ENCODE results near the gene KIZ.

KIZ gene

GRCh38 chr20:21180248-21180647 lies 54.4 kb downstream of the KIZ start:
- no peak for TF ChIP-seq CTCF (IDR thresholded peaks at IDR 0.05)
- intact Hi-C loops (cut with DNase I; ENCODE audit: low total_unique reads), result loop anchor here (5.0 kb wide), 1 partner anchor 53 kb away; the partner anchor contains the start of gene KIZ
- Histone ChIP-seq H3K9me3 (peaks cover 0 to 10% (median 0%) of the 10 kb centered on the region in 3 donors), H3K4me3 (no peak overlapping the region), H3K4me1 (peaks cover 0 to 41% (median 16%) of the 10 kb centered on the region in 4 donors), H3K27ac (peak overlapping the region; percentile 1 to 34), H3K27me3 (no peaks in the 10 kb centered on the region), H3K36me3 (no peaks in the 10 kb centered on the region)
- no peak for DNase-seq

DNA sequence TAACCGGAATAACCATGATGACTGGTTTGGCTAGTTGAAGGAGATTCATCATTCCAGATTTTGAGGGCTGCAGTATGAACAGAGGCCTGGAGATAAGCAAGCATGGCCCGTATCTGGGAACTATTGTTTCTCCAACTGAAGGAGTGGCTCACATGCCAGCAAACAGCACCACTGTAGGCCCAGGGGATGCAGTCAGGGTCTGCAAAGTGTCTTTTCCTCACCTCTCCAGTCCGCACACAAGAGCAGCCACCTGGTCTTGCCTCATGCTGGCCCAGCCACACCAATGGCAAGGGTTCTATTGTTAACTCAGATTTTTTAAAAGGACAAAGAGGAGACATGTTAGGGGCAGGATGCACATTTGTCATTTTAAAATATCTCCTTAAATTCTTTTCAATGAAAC lies 55.1 kb downstream of the KIZ start:
- peaks cover 0 to 10% (median 0%) of the 10 kb centered on the region in 3 donors for H3K9me3 ChIP-seq
- no peaks in the 10 kb centered on the region for H3K27me3 ChIP-seq
- no peak for TF ChIP-seq CTCF (IDR thresholded peaks at IDR 0.05)
- no peak overlapping the region for H3K4me3 ChIP-seq
- no peak overlapping the region for H3K27ac ChIP-seq
- intact Hi-C loops (cut with DNase I; ENCODE audit: low total_unique reads), result loop anchor here (5.0 kb wide), 1 partner anchor 54 kb away; the partner anchor contains the start of gene KIZ
- no peak for DNase-seq
- no peaks in the 10 kb centered on the region for H3K36me3 ChIP-seq
- peaks cover 0 to 41% (median 16%) of the 10 kb centered on the region in 4 donors for H3K4me1 ChIP-seq

DNA sequence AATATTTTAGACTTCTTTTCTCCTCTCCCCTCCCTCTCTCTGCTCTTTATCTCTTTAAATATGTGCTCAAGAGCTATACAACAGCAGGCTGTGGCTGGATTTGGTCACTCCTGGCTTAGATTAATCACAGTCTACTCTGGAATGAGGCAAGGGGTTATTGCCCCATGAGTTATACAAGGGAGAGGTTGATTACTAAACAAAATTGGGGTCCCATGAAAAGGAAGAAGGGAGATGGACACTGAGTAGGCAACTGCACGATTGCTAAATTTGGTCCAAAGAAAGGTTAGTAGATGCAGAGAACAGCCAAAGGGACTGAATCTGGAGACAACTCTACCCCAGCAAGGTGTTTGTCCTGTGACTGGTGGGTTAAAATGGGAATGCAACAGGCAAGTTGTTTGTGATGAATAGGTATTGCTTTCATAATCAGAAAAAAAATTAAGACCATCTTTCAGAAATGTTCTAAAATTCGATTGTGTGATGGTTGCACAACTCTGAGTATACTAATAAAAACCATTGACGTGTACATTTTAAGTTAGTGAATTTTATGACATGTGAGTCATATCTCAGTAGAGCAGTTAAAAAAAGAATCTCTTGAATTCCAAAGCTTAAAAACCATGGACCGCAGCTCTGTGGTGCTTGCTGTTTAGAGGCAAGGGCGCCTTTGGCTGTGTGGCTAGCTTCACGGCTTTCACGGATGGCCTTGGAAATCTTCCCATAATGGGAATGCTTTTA lies 57.1 kb downstream of the KIZ start:
- Histone ChIP-seq H3K9me3 (peaks cover 0 to 2% (median 0%) of the 10 kb centered on the region in 3 donors), H3K27me3 (no peaks in the 10 kb centered on the region), H3K36me3 (no peaks in the 10 kb centered on the region), H3K4me1 (peaks cover 0 to 41% (median 16%) of the 10 kb centered on the region in 4 donors), H3K27ac (peak overlapping the region; percentile 72 to 78), H3K4me3 (no peak overlapping the region)
- peak in 1 of 2 donors; percentile 69 for DNase-seq
- intact Hi-C loops (cut with DNase I; ENCODE audit: low total_unique reads), result loop anchor here (5.0 kb wide), 1 partner anchor 56 kb away; the partner anchor contains the start of gene KIZ
- no peak for TF ChIP-seq CTCF (IDR thresholded peaks at IDR 0.05)

DNA sequence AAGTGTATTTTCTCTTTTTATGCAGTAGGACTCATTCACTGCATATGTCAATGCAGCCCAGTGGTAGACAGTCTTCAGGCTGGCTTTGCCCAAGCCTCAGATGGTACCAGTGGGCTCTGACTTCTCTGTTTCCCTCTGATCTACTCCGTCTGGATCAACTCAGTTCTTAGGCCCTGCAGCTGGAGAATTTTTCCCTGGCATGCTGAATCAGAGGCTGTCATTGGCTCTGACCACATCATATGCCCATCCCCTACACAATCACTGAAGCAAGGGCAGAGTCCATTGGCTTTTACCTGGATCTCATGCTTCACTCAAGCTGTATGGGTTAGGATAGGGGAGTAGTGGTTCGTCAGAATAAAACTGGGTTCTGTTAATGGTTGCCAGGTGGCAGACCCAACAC lies 57.8 kb downstream of the KIZ start:
- Histone ChIP-seq H3K36me3 (no peaks in the 10 kb centered on the region), H3K4me3 (no peak overlapping the region), H3K4me1 (peaks cover 0 to 41% (median 16%) of the 10 kb centered on the region in 4 donors), H3K27ac (peak overlapping the region; percentile 72 to 78), H3K27me3 (no peaks in the 10 kb centered on the region), H3K9me3 (no peaks in the 10 kb centered on the region)
- intact Hi-C loops (cut with DNase I; ENCODE audit: low total_unique reads), result loop anchor here (5.0 kb wide), 1 partner anchor 56 kb away; the partner anchor contains the start of gene KIZ
- DNase-seq, result no peak
- TF ChIP-seq CTCF (IDR thresholded peaks at IDR 0.05), result no peak

GRCh38 chr20:21184819-21185218 lies 58.9 kb downstream of the KIZ start:
- DNase-seq, result no peak
- Histone ChIP-seq H3K4me1 (peaks cover 0 to 41% (median 16%) of the 10 kb centered on the region in 4 donors), H3K9me3 (no peaks in the 10 kb centered on the region), H3K36me3 (no peaks in the 10 kb centered on the region), H3K27ac (peak overlapping the region; percentile 72 to 78), H3K27me3 (no peaks in the 10 kb centered on the region), H3K4me3 (no peak overlapping the region)
- TF ChIP-seq CTCF (IDR thresholded peaks at IDR 0.05), result no peak
- intact Hi-C loops (cut with DNase I; ENCODE audit: low total_unique reads), result loop anchor here (5.0 kb wide), 1 partner anchor 58 kb away; the partner anchor contains the start of gene KIZ

All from tibial artery (tissue), 4 donors.